Fibroblast of lung (primary cell): ENCODE measurements around the gene SDCCAG8. TPM values are rescaled to one million over a fixed set of nuclear protein-coding genes. Genes with fewer than 3 reads are reported as not detected.

ENCODE experiments used
- DNase-seq, 2 donors: peaks; one replicate each; pipeline versions ENCODE4 v3.0.0 to v3.0.0-alpha.2; 2010; ENCODE audit warnings: low read depth in 2 of 2
- H2AFZ ChIP-seq: 2 replicates; pipeline ENCODE4 v1.5.1; 2012; ENCODE audit warnings: low read length, control low read depth, inconsistent platforms
- H3K27ac ChIP-seq: 2 replicates; pipeline ENCODE4 v1.5.1; 2011; ENCODE audit warnings: low read length, control low read depth; ENCODE audit not compliant: insufficient read depth
- H3K27me3 ChIP-seq: 2 replicates; pipeline ENCODE4 v1.5.1; 2011; ENCODE audit warnings: mild to moderate bottlenecking, low read length; ENCODE audit not compliant: control insufficient read depth, insufficient read depth
- H3K36me3 ChIP-seq: 2 replicates; pipeline ENCODE4 v1.5.1; 2011; ENCODE audit warnings: low read length; ENCODE audit not compliant: control insufficient read depth, insufficient read depth
- H3K4me1 ChIP-seq: 2 replicates; pipeline ENCODE4 v1.5.1; 2011; ENCODE audit warnings: low read length; ENCODE audit not compliant: control insufficient read depth, insufficient read depth; ENCODE audit errors: extremely low read depth
- H3K4me2 ChIP-seq: 2 replicates; pipeline ENCODE4 v1.5.1; 2011; ENCODE audit warnings: low read length, control low read depth; ENCODE audit not compliant: insufficient read depth; ENCODE audit errors: extremely low read depth
- H3K4me3 ChIP-seq, 4 experiments: fragments of 200-600 bp in 1 of 4; sonication (generic) in 1 of 4; replicated peaks in 1 of 4; 2 replicates each; pipeline ENCODE4 v1.5.1; 2011 to 2016; ENCODE audit warnings: low read length in 4 of 4, low read depth in 3 of 4, mild to moderate bottlenecking in 3 of 4, control low read depth in 2 of 4, inconsistent platforms in 1 of 4, mixed read lengths in 1 of 4; ENCODE audit not compliant: insufficient read depth in 1 of 4; ENCODE audit errors: control extremely low read depth in 1 of 4
- H3K79me2 ChIP-seq: 2 replicates; pipeline ENCODE4 v1.5.1; 2012; ENCODE audit warnings: mild to moderate bottlenecking, low read length, inconsistent platforms; ENCODE audit not compliant: control insufficient read depth, insufficient read depth
- H3K9ac ChIP-seq: 2 replicates; pipeline ENCODE4 v1.5.1; 2011; ENCODE audit warnings: mild to moderate bottlenecking, low read length, control low read depth; ENCODE audit not compliant: insufficient read depth
- H3K9me3 ChIP-seq: 2 replicates; pipeline ENCODE4 v1.5.1; 2012; ENCODE audit warnings: low read depth, low read length; ENCODE audit not compliant: control insufficient read depth, insufficient read depth
- H4K20me1 ChIP-seq: 2 replicates; pipeline ENCODE4 v1.5.1; 2011; ENCODE audit warnings: low read length; ENCODE audit not compliant: control insufficient read depth, insufficient read depth; ENCODE audit errors: extremely low read depth
- EZH2 ChIP-seq: IDR thresholded peaks from 2 replicates; pipeline ENCODE4 v1.5.1; 2012; ENCODE audit warnings: low read length, control low read depth, mild to moderate bottlenecking; ENCODE audit errors: missing control alignments
- polyA plus RNA-seq, 2 donors: library from polyadenylated mRNA; depleted of rRNA in 1 of 2; stranded (reverse) in 1 of 2; unstranded in 1 of 2; fragments of >200 nt; gene quantifications; 2 replicates each; pipeline ENCODE4 v1.2.1, GENCODE V29; 2011 to 2012; ENCODE audit warnings: missing spikeins in 1 of 2
- total RNA-seq: library from RNA; depleted of rRNA; stranded (reverse); fragments of >200 nt; gene quantifications from 2 replicates; pipeline ENCODE4 v1.2.1, GENCODE V29; 2014
- TF ChIP-seq, protein P1 (sequence below), 2 donors: IDR thresholded peaks in 1 of 2; conservative IDR thresholded peaks in 1 of 2; 1 replicate in 1 of 2; 2 replicates in 1 of 2; pipeline ENCODE4 v1.5.1; 2011 to 2012; ENCODE audit warnings: low read length in 2 of 2, control low read depth in 1 of 2, inconsistent platforms in 1 of 2, low read depth in 1 of 2, mild to moderate bottlenecking in 1 of 2

Gene SDCCAG8
- total and polyA plus RNA-seq, 2 donors (not counting 1 experiment from before 2014, with no cell fraction given): 34.8 to 53.2 TPM

DNA sequence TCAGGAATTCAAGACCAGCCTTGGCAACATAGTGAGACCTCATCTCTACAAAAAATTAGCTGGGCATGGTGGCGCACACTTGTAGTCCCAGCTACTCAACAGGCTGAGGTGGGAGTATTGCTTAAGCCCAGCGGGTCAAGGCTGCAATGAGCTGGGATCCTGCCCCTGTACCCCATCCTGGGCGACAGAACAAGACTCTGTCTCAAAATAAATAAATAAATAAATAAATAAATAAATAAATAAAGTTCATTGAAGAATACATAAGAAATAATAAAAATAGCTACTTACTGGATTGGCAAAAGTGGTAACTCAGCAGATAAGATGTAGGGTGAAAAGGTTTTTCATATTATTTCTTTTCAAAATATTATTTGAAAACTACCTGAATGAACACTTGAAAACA lies 6.6 kb upstream of the SDCCAG8 start:
- H3K27ac ChIP-seq: no peak overlapping the region
- H3K4me3 ChIP-seq: no peak overlapping the region
- H3K9me3 ChIP-seq: no peaks in the 10 kb centered on the region
- H3K4me2 ChIP-seq: no peak overlapping the region
- H3K27me3 ChIP-seq: no peaks in the 10 kb centered on the region
- no peaks in the 10 kb centered on the region for H4K20me1 ChIP-seq
- H3K9ac ChIP-seq: no peak overlapping the region
- H3K4me1 ChIP-seq: peaks cover 7% of the 10 kb centered on the region
- no peaks in the 10 kb centered on the region for H3K36me3 ChIP-seq
- peaks cover 100% of the 10 kb centered on the region for H3K79me2 ChIP-seq
- no peak for DNase-seq
- H2AFZ ChIP-seq: no peak overlapping the region
- TF ChIP-seq, protein P1, sequence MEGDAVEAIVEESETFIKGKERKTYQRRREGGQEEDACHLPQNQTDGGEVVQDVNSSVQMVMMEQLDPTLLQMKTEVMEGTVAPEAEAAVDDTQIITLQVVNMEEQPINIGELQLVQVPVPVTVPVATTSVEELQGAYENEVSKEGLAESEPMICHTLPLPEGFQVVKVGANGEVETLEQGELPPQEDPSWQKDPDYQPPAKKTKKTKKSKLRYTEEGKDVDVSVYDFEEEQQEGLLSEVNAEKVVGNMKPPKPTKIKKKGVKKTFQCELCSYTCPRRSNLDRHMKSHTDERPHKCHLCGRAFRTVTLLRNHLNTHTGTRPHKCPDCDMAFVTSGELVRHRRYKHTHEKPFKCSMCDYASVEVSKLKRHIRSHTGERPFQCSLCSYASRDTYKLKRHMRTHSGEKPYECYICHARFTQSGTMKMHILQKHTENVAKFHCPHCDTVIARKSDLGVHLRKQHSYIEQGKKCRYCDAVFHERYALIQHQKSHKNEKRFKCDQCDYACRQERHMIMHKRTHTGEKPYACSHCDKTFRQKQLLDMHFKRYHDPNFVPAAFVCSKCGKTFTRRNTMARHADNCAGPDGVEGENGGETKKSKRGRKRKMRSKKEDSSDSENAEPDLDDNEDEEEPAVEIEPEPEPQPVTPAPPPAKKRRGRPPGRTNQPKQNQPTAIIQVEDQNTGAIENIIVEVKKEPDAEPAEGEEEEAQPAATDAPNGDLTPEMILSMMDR (conservative IDR thresholded peaks at IDR 0.05 in 1 of 2, IDR thresholded peaks at IDR 0.05 in 1 of 2; ENCODE audit: low read depth in 1 of 2, low read length in 2 of 2): no peak
- no peak for TF ChIP-seq EZH2

DNA sequence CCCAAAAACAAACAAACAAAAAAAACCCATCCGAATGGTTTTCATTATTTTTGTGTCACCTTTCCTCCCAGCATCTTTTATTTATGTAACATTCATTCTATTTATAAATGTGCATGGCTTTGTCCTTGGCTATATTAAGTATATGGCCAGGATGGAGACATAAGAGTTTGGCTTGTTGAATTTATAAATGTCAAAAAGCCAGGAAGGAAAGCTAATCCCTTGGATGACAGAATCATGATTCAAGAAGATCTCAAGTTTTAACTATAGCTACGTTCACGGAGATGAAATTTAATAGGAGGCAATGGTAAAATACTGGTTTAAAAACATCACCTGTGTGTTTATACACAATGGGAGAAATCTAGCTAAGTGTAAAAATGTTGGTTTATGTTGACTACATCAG lies 5.7 kb upstream of the SDCCAG8 start:
- peaks cover 7% of the 10 kb centered on the region for H3K4me1 ChIP-seq
- TF ChIP-seq EZH2: no peak
- TF ChIP-seq, protein P1 (conservative IDR thresholded peaks at IDR 0.05 in 1 of 2, IDR thresholded peaks at IDR 0.05 in 1 of 2; ENCODE audit: low read depth in 1 of 2, low read length in 2 of 2): no peak
- no peak overlapping the region for H3K27ac ChIP-seq
- H3K4me2 ChIP-seq: peak overlapping the region; percentile 0
- no peak overlapping the region for H3K9ac ChIP-seq
- no peak for DNase-seq
- H3K9me3 ChIP-seq: no peaks in the 10 kb centered on the region
- H3K27me3 ChIP-seq: no peaks in the 10 kb centered on the region
- no peaks in the 10 kb centered on the region for H4K20me1 ChIP-seq
- no peak overlapping the region for H3K4me3 ChIP-seq
- no peak overlapping the region for H2AFZ ChIP-seq
- no peaks in the 10 kb centered on the region for H3K36me3 ChIP-seq
- peaks cover 98% of the 10 kb centered on the region for H3K79me2 ChIP-seq

DNA sequence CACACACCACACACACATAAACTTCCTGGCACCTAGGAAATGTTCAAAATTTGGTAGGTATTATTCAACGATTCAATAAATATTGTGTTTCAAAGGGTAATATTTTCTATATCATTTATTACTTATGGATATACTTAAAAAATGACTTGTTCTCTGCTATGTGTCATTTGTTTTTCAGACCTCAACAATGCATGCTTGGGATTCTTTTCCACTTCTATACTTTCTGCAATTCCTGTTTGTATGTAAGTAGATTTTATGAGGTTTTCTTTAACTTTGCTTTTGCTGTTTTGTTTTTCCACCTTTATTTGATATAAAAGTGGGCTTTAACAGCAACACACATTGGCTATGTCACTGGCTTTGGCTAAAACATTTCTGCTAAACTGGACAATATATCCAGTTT lies 4.3 kb upstream of the SDCCAG8 start:
- no peak overlapping the region for H3K9ac ChIP-seq
- no peaks in the 10 kb centered on the region for H4K20me1 ChIP-seq
- TF ChIP-seq, protein P1 (conservative IDR thresholded peaks at IDR 0.05 in 1 of 2, IDR thresholded peaks at IDR 0.05 in 1 of 2; ENCODE audit: low read depth in 1 of 2, low read length in 2 of 2): no peak
- no peak for TF ChIP-seq EZH2
- no peak overlapping the region for H3K27ac ChIP-seq
- H2AFZ ChIP-seq: no peak overlapping the region
- peak in 1 of 2 donors; percentile 59 for DNase-seq
- no peaks in the 10 kb centered on the region for H3K36me3 ChIP-seq
- H3K4me1 ChIP-seq: peaks cover 7% of the 10 kb centered on the region
- peaks cover 92% of the 10 kb centered on the region for H3K79me2 ChIP-seq
- H3K4me3 ChIP-seq: peak overlapping the region; percentile 57 to 97 (median 82)
- H3K27me3 ChIP-seq: no peaks in the 10 kb centered on the region
- H3K9me3 ChIP-seq: no peaks in the 10 kb centered on the region
- H3K4me2 ChIP-seq: peak overlapping the region; percentile 83
